ENCODE data around the gene NFYB.
"Not testable (repeated sequence)": the region's sequence is repeated elsewhere in the genome, so short reads cannot be mapped to it uniquely, and the experiment has no call there.

Gene NFYB

DNA sequence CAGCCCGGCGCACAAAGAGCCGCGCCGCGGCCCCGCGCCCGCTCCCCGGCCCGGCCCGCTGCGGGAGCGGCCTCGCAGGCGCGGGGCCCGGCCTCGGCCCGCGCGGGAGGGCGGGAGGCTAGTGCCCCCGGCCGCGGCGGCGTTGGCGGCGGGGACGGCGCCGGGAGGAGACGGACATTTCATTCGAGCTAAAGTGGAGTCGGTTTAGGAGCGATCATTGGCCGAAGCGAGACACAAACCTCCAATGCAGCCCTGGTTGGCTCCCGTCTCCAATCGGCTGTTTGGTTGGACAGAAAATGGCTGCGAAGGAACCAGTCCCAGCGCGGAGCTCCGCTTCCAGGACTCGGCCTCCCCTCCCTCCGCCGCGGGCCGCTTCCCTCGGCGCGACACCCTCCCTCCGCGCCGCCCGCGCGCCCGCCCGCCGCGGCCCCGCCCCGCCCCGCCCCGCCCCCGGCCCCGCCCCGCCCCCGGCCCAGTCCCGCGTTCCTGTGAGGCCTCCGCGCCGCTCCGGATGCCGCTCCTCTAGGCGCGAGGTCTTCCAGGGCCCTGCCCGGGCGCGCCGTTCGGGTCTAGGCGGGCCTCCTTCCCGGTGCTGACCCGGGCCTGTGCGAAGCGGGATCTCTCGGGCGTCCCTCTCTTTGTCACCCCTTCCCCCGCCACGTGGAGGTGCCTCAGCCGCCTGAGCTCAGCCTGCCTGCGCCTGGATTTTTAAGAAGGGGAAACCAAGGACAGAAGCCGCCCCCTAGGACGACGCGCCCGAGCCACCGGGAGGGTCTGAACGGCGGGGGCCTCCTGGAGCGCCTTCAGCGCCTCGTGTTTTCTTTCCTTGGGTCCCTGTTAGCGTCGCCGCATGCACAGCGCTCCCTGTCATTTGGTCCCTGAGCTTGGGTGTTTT lies at the start of gene NFYB:
Gene NFYB (minus strand): TSS at position 309 of the 895 bp plus-strand sequence. CDS start 2,757 bp downstream, outside the sequence.
- DNase-seq = peak; percentile 100

DNA sequence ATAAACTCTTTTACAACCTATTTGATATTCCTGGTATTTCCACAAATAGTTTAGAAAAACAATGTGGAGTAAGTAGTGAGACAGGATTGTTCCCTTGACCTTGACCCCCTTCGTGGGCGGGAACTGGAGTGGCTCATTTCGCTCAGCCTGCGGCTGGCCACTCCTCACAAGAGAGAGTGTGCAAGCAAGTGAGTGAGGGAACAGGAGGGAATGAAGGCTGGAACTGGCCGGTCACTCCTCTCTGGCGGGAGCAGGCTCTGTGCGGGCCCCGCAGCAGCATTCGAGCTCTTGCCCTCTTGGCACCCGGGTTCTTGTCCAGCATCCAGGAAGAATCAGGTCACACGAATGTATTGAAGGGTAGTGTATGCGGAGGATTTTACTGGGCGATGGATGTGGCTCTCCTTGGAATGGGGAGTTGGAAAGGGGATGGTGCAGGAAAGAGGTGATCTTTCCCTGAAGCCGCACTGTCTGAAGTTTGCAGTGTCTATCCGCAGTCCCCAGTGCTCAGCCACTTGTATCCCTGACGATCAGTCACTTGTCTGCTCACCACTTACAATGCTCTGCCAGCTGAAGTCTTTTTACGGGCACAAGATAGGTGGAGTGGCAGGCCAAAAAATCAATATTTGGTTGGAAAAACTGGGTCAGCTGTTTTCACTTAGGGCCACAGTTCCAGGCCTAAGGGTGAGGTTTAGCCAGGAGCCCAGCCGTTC lies 49.6 kb upstream of the NFYB start:
- no peak for DNase-seq

GRCh38 chr12:104183443-104183842 lies 45.4 kb upstream of the NFYB start:
- no peak for DNase-seq

DNA sequence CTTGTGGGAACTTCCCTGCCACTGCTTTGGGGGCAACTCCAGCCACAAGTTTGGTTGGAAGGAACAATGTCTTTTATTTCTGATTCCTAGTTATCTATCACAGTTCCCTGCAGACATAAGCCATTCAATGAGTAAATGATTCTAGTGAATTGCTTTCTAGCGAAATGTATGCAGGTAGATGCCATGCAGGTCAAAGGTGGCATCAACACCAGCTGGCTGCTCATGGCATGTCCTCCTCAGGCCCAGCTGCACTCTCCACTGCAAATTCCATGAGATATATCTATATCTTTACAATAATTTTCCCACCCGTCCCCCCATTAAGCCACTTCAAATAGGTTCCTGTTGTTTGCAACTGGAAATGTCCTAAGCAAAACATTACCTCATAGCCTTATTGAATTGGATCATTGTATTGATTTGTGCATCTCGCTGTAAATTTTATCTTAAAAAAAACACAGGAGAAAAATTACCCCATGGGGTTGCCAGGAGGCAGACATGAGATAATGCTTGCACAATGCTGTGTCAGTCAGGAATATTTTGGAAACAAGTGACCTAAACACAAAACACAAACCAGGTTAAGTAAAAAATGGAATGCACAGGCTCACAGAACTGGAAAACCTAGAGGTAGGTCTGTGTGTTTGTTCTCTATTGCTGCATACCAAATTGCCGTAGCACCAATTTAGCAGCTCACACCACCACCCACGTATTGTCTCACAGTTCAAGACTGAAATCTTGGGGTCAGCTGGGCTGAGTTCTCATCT lies 44.8 kb upstream of the NFYB start:
- DNase-seq = no peak

DNA sequence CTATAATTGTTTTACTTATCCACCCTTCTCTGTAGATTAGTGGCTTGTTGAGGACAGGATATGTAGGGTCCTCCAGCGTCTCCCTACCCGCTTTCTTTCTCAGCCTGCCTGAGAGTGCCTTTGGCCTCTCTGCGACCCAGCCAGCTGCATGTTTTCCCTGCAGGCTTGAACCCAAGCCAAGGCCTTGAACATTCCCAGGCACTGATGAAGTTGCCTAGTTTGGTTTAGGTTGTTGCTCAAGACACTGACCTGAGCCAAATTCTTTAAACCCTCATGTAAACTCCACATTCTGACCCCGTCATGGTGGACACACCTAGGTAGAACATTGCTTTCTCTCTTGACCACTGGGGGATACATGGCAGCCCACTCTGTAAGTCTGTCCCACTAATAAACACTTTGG lies 44.1 kb upstream of the NFYB start:
- no peak for DNase-seq

DNA sequence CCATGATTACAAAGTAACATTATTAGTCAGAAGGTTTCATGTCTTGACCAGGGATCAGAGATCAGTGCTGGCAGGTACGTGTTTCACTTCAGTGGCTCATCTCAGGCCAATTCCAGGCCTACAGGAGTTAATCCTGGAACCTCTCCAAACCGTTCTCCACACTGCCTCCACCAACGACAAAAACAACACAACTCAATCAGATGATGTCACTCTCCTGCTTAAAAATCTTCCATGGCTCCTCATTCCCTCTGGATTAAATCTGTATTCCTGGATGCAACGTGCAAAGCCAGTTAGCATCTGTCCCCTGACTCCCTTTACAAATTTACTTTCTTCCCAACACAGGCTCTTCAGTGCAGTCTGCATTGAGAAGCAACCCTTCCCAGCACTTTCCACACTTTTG lies 43.3 kb upstream of the NFYB start:
- no peak for DNase-seq

DNA sequence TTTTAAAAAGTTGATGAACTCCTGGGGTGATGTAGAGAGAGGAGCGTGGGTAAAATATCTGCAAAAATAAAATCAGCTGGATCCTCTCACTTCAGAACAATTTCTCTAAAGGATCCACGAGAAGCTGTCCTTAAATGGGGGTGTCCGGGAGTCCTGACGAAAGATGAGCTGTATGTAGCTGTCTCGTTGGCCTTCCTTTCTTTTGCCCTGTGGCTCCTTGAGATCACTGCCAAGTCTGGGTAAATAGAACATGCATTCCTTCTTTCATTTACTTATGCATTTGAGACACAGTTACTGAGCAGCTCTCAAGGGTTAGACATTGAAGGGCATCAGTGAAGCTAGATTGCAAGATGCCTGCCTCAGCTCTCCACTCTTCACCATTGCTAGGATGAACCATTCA lies 42.4 kb upstream of the NFYB start:
- DNase-seq = no peak

GRCh38 chr12:104177663-104178501 lies 39.9 kb upstream of the NFYB start:
- peak; percentile 26 for DNase-seq

- DNase-seq = no peak
Measured at GRCh38 chr12:104177336-104177662, 39.3 kb upstream of the NFYB start.

DNA sequence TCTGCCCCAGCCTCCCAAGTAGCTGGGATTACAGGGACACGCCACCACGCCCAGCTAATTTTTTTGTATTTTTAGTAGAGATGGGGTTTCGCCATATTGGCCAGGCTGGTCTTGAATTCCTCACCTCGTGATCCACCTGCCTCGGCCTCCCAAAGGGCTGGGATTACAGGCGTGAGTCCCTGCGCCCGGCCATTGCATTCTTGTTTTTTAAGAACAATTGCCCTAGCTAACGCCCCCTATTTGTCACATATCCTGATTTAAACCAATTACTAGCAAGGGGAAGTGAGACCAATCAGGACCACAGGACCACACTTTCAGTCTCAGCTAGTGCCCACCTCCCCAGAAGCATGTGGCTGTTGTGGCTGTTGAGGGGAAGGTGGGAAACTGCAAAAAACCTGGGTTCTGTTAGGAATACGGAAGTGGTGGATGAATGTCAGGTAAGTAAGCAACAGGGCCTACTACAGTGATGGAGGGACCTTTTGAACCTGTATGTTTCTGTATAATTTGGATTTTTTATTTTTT lies 37.8 kb upstream of the NFYB start:
- DNase-seq = no peak

- DNase-seq = not testable (repeated sequence)
Measured at GRCh38 chr12:104173804-104174203, 35.8 kb upstream of the NFYB start.

GRCh38 chr12:104172570-104172947 lies 34.5 kb upstream of the NFYB start:
- DNase-seq = no peak

GRCh38 chr12:104171785-104172569 lies 34.0 kb upstream of the NFYB start:
- no peak for DNase-seq

GRCh38 chr12:104168596-104168995 lies 30.6 kb upstream of the NFYB start:
- DNase-seq = no peak

DNA sequence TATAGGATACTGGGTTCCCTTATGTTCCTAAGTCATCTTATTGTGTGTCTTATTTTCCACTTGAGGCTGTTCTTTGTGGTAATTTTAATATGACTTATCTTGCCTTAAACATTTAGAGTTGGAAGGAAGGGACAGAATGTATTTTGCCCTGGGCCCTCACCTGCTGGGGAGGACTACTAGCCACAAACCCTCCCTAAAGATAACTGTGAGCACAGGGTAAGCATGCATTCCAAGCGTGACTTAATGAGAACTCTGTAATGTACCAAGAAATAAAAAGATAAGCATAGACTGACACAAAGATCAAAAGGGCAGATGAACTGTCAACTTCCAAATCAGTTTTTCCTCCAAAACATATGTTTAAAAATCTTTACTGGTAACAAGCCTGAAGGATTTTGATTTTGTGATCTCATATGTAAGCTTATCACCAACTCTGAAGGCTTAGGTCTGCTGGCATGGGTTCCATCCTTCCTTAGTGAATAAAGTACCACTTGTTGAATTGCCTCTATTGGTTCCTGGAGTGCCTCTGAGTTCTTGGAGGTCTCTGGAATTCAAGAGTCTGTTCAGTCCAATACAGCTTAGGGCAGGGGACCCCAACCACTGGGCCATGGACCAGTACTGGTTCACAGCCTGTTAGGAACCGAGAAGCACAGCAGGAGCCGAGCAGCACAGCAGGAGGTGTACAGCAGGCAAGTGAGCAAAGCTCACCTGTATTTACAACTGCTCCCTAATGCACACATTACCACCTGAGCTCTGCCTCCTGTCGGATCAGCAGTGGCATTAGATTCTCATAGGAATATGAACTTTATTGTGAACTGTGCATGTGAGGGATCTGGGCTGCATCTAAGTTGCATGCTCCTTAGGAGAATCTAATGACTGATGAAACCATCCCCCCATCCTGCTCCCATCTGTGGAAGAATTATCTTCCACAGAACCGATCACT lies 29.8 kb upstream of the NFYB start:
- DNase-seq = no peak

DNA sequence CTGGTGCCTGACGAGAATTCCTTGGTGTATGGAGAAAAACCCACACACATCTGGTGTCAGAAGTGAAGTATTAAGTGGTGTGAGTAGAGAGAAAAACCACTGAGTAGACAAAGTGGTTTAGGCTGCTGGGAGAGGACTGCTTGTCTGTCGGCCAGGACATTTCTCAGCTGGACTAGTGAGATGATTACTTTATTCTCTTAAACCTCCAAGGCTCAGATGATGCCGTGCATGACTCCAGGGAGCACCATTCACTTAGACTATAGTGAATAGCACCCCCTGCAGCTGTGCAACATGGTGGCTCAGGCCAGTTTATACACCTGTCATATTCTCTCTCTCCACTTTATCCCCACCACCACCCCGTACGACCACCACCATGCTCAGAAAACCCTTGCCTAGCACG lies 28.5 kb upstream of the NFYB start:
- no peak for DNase-seq

- DNase-seq = no peak
Measured at GRCh38 chr12:104165801-104166200, 27.8 kb upstream of the NFYB start.

- no peak for DNase-seq
Measured at GRCh38 chr12:104164634-104165033, 26.6 kb upstream of the NFYB start.

DNA sequence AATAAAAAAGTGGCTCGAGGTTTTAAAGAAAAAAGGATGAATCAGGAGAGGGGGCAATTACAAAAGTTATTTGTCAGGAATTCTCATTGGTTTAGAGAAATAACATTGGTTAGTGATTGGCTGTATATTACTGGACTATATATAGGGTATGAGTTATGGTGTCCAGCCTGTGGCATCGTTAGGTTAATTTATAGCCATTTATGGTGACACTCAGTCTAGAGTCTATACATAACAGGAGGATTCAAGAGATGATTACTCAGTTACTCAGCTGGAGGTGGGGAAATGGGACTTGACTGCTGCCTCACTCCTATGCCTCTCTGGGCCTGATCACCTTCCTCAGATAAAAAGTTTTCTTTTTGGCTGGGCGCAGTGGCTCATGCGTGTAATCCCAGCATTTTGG lies 25.6 kb upstream of the NFYB start:
- DNase-seq = no peak

DNA sequence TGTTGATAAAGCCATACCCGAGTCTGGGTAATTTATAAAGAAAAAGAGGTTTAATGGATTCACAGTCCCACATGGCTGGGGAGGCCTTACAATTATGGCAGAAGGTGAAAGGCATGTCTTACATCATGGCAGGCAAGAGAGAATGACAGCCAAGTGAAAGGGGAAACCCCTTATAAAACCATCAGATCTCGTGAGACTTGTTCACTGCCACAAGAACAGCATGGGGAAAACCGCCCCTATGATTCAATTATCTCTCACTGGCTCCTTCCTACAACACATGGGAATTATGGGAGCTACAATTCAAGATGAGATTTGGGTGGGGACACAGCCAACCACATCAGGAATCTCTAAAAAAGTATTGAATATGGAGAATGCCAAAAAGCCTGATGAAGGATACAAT lies 25.0 kb upstream of the NFYB start:
- not testable (repeated sequence) for DNase-seq

Data from 8988T (cell line).